ENCODE measurements around the gene PPP3R2. TPM values are rescaled to one million over a fixed set of nuclear protein-coding genes. Genes with fewer than 3 reads are reported as not detected.

PPP3R2 gene
- total RNA-seq, 4 donors from 2014 or later = not detected

- no peak for TF ChIP-seq EP300 (IDR thresholded peaks at IDR 0.05)
- DNase-seq (ENCODE audit: low spot score in 2 of 2) = no peak
Measured at GRCh38 chr9:101571114-101571513, 23.7 kb downstream of the PPP3R2 start.

GRCh38 chr9:101569741-101570501 lies 24.8 kb downstream of the PPP3R2 start:
- no peak for DNase-seq (ENCODE audit: low spot score in 2 of 2)
- no peaks in the 10 kb centered on the region for H3K9me3 ChIP-seq
- WGBS = 75% methylated on average over 5 of the region's 5 CpGs
- TF ChIP-seq EP300 (IDR thresholded peaks at IDR 0.05) (no peak), CTCF (IDR thresholded peaks at IDR 0.05) (no peak), POLR2AphosphoS5 (IDR thresholded peaks at IDR 0.05) (no peak), POLR2A (IDR thresholded peaks at IDR 0.05) (no peak)
- no peak overlapping the region for H3K27ac ChIP-seq
- peaks cover 18% of the 10 kb centered on the region for H3K36me3 ChIP-seq
- no peak overlapping the region for H3K4me3 ChIP-seq
- H3K27me3 ChIP-seq = no peaks in the 10 kb centered on the region
- no peaks in the 10 kb centered on the region for H3K4me1 ChIP-seq

More at GRCh38 chr9:101571114-101571513, 23.7 kb downstream of the PPP3R2 start:
- Histone ChIP-seq H3K27me3 (no peaks in the 10 kb centered on the region), H3K9me3 (no peaks in the 10 kb centered on the region), H3K4me3 (no peak overlapping the region), H3K4me1 (no peaks in the 10 kb centered on the region), H3K36me3 (peaks cover 12% of the 10 kb centered on the region), H3K27ac (no peak overlapping the region)
- WGBS = 83% methylated on average over 1 of the region's 1 CpG

- Histone ChIP-seq H3K9me3 (no peaks in the 10 kb centered on the region), H3K27ac (no peak overlapping the region), H3K27me3 (no peaks in the 10 kb centered on the region), H3K4me1 (no peaks in the 10 kb centered on the region), H3K36me3 (peaks cover 39% of the 10 kb centered on the region), H3K4me3 (no peak overlapping the region)
- no peak for DNase-seq (ENCODE audit: low spot score in 2 of 2)
- WGBS = 92% methylated on average over 3 of the region's 3 CpGs
- no peak for TF ChIP-seq EP300 (IDR thresholded peaks at IDR 0.05)
- no peak for TF ChIP-seq POLR2AphosphoS5 (IDR thresholded peaks at IDR 0.05)
- no peak for TF ChIP-seq POLR2A (IDR thresholded peaks at IDR 0.05)
- TF ChIP-seq CTCF (IDR thresholded peaks at IDR 0.05) = no peak
Measured at GRCh38 chr9:101567725-101568350, 26.9 kb downstream of the PPP3R2 start.

GRCh38 chr9:101566904-101567724 lies 27.7 kb downstream of the PPP3R2 start:
- TF ChIP-seq POLR2A (IDR thresholded peaks at IDR 0.05) = no peak
- peak in 1 of 2 donors; percentile 23 for TF ChIP-seq CTCF (IDR thresholded peaks at IDR 0.05)
- TF ChIP-seq EP300 (IDR thresholded peaks at IDR 0.05) = no peak
- no peak for TF ChIP-seq POLR2AphosphoS5 (IDR thresholded peaks at IDR 0.05)
- no peak for DNase-seq (ENCODE audit: low spot score in 2 of 2)
- H3K4me3 ChIP-seq = no peak overlapping the region
- H3K27me3 ChIP-seq = no peaks in the 10 kb centered on the region
- H3K4me1 ChIP-seq = no peaks in the 10 kb centered on the region
- 80% methylated on average over 5 of the region's 5 CpGs for WGBS
- H3K36me3 ChIP-seq = peaks cover 46% of the 10 kb centered on the region
- H3K27ac ChIP-seq = no peak overlapping the region
- no peaks in the 10 kb centered on the region for H3K9me3 ChIP-seq

- no peak overlapping the region for H3K4me3 ChIP-seq
- H3K27ac ChIP-seq = no peak overlapping the region
- H3K36me3 ChIP-seq = peaks cover 74% of the 10 kb centered on the region
- H3K9me3 ChIP-seq = peaks cover under 1% of the 10 kb centered on the region
- no peak for TF ChIP-seq POLR2A (IDR thresholded peaks at IDR 0.05)
- TF ChIP-seq POLR2AphosphoS5 (IDR thresholded peaks at IDR 0.05) = no peak
- TF ChIP-seq EP300 (IDR thresholded peaks at IDR 0.05) = no peak
- TF ChIP-seq CTCF (IDR thresholded peaks at IDR 0.05) = no peak
- no peaks in the 10 kb centered on the region for H3K27me3 ChIP-seq
- DNase-seq (ENCODE audit: low spot score in 2 of 2) = no peak
- H3K4me1 ChIP-seq = no peaks in the 10 kb centered on the region
Measured at GRCh38 chr9:101564252-101564651, 30.5 kb downstream of the PPP3R2 start.
